ENCODE measurements around the gene ATP1A2. TPM values are rescaled to one million over a fixed set of nuclear protein-coding genes. Genes with fewer than 3 reads are reported as not detected.

ATP1A2 gene
- total and polyA plus RNA-seq, 4 donors: 0.09 to 1.5 (median 0.29) TPM

DNA sequence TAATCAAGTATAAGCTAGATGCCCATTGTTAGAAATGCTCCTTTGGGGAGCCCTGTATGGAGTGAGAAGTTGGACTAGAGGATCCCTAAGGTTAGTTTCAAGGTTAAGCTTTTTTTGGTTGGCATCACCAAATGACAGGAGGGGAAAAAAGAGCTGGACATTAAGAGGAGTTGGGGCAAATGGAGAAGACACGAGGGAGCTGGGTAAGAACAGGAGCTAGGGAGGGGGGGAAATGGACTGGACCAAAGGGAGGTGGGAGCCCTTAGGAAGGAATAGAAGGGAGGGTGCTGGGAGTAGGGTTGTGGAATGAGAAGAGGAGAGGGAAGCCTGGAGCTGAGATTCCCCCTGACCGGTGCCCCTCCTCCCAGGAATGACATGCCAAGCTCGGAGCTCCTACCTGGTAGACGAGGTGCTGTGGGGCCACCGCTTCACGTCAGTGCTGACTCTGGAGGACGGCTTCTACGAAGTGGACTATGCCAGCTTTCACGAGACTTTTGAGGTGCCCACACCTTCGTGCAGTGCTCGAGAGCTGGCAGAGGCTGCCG lies 28.4 kb upstream of the ATP1A2 start (continued):
- TF ChIP-seq, protein P1, sequence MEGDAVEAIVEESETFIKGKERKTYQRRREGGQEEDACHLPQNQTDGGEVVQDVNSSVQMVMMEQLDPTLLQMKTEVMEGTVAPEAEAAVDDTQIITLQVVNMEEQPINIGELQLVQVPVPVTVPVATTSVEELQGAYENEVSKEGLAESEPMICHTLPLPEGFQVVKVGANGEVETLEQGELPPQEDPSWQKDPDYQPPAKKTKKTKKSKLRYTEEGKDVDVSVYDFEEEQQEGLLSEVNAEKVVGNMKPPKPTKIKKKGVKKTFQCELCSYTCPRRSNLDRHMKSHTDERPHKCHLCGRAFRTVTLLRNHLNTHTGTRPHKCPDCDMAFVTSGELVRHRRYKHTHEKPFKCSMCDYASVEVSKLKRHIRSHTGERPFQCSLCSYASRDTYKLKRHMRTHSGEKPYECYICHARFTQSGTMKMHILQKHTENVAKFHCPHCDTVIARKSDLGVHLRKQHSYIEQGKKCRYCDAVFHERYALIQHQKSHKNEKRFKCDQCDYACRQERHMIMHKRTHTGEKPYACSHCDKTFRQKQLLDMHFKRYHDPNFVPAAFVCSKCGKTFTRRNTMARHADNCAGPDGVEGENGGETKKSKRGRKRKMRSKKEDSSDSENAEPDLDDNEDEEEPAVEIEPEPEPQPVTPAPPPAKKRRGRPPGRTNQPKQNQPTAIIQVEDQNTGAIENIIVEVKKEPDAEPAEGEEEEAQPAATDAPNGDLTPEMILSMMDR (IDR thresholded peaks at IDR 0.05; ENCODE audit: low read depth, low read length, missing input control): no peak
- TF ChIP-seq SP1 (IDR thresholded peaks at IDR 0.05): no peak
- TF ChIP-seq HNF4A (conservative IDR thresholded peaks at IDR 0.05): no peak

DNA sequence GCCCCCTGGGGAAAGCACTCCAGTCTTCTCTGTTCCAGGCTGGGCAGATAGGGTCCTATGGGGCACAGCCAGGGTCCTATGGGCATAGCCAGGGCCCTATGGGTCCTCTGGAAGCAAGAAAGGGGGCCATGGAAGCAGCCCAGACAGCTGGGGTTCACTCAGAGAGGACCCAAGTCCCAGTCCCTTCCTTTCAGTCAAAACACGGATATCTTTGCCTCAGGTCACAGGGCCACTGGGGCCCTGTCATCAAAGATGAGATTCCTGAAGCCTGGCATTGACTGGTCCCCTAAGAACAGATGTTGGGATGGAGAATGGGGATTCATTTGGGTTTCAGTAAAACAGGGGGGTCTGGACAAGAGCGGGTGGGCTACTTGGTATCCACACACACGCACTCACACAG lies 25.7 kb upstream of the ATP1A2 start:
- Histone ChIP-seq H3K4me3 (ENCODE audit: low read depth in 1 of 3, low read length in 3 of 3) (no peak overlapping the region), H3K4me1 (ENCODE audit: control insufficient read depth in 4 of 4, insufficient read depth in 4 of 4, low read length in 3 of 4) (peaks cover 11 to 27% (median 21%) of the 10 kb centered on the region in 4 donors), H3K27me3 (ENCODE audit: control insufficient read depth in 4 of 4, insufficient read depth in 4 of 4, low read length in 3 of 4) (no peaks in the 10 kb centered on the region), H3K9me3 (ENCODE audit: control insufficient read depth in 4 of 4, low read length in 3 of 4) (no peaks in the 10 kb centered on the region), H3K9ac (ENCODE audit: low read depth in 1 of 2, low read length in 2 of 2) (no peak overlapping the region), H3K36me3 (ENCODE audit: control insufficient read depth in 4 of 4, insufficient read depth in 3 of 4, low read depth in 1 of 4, low read length in 3 of 4) (peaks cover 0 to 27% (median 14%) of the 10 kb centered on the region in 4 donors), H3K27ac (ENCODE audit: low read depth in 1 of 2, low read length in 2 of 2) (no peak overlapping the region)
- TF ChIP-seq, protein P2, sequence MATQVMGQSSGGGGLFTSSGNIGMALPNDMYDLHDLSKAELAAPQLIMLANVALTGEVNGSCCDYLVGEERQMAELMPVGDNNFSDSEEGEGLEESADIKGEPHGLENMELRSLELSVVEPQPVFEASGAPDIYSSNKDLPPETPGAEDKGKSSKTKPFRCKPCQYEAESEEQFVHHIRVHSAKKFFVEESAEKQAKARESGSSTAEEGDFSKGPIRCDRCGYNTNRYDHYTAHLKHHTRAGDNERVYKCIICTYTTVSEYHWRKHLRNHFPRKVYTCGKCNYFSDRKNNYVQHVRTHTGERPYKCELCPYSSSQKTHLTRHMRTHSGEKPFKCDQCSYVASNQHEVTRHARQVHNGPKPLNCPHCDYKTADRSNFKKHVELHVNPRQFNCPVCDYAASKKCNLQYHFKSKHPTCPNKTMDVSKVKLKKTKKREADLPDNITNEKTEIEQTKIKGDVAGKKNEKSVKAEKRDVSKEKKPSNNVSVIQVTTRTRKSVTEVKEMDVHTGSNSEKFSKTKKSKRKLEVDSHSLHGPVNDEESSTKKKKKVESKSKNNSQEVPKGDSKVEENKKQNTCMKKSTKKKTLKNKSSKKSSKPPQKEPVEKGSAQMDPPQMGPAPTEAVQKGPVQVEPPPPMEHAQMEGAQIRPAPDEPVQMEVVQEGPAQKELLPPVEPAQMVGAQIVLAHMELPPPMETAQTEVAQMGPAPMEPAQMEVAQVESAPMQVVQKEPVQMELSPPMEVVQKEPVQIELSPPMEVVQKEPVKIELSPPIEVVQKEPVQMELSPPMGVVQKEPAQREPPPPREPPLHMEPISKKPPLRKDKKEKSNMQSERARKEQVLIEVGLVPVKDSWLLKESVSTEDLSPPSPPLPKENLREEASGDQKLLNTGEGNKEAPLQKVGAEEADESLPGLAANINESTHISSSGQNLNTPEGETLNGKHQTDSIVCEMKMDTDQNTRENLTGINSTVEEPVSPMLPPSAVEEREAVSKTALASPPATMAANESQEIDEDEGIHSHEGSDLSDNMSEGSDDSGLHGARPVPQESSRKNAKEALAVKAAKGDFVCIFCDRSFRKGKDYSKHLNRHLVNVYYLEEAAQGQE (IDR thresholded peaks at IDR 0.05): no peak
- 91% methylated on average over 3 of the region's 3 CpGs for WGBS
- DNase-seq (ENCODE audit: low spot score): no peak

DNA sequence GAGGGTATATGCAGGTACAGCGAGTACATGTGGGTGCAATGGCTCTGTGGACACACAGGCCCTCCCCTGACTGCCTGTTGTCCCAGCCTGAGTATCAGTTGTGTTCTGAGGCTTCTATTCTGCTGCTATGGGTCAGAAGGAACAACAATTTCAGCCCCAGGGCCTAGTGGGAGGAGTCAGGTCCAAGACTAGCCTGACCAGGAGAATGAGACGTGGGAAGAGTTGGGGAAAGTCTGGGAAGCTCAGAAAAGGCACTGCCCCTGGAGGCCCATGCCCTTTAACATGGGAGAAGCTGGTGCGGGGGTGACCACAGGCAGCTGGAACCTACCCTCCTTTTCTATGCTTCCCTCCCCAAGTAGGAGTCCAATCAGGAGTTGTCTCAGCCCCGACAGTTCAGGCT lies 24.8 kb upstream of the ATP1A2 start:
- TF ChIP-seq GABPA (IDR thresholded peaks at IDR 0.05 in 1 of 2, conservative IDR thresholded peaks at IDR 0.05 in 1 of 2) (no peak), RXRA (IDR thresholded peaks at IDR 0.05) (no peak), FOXA2 (IDR thresholded peaks at IDR 0.05) (no peak), HNF4G (IDR thresholded peaks at IDR 0.05) (no peak), YY1 (IDR thresholded peaks at IDR 0.05) (no peak), HNF4A (conservative IDR thresholded peaks at IDR 0.05) (no peak)
- Histone ChIP-seq H3K9ac (ENCODE audit: low read depth in 1 of 2, low read length in 2 of 2) (no peak overlapping the region), H3K9me3 (ENCODE audit: control insufficient read depth in 4 of 4, low read length in 3 of 4) (no peaks in the 10 kb centered on the region), H3K36me3 (ENCODE audit: control insufficient read depth in 4 of 4, insufficient read depth in 3 of 4, low read depth in 1 of 4, low read length in 3 of 4) (peaks cover 0 to 27% (median 14%) of the 10 kb centered on the region in 4 donors), H3K4me1 (ENCODE audit: control insufficient read depth in 4 of 4, insufficient read depth in 4 of 4, low read length in 3 of 4) (peaks cover 19 to 35% (median 30%) of the 10 kb centered on the region in 4 donors), H3K4me3 (ENCODE audit: low read depth in 1 of 3, low read length in 3 of 3) (no peak overlapping the region), H3K27me3 (ENCODE audit: control insufficient read depth in 4 of 4, insufficient read depth in 4 of 4, low read length in 3 of 4) (no peaks in the 10 kb centered on the region), H3K27ac (ENCODE audit: low read depth in 1 of 2, low read length in 2 of 2) (no peak overlapping the region)
- no peak for DNase-seq (ENCODE audit: low spot score)
- WGBS: 97% methylated on average over 4 of the region's 4 CpGs

DNA sequence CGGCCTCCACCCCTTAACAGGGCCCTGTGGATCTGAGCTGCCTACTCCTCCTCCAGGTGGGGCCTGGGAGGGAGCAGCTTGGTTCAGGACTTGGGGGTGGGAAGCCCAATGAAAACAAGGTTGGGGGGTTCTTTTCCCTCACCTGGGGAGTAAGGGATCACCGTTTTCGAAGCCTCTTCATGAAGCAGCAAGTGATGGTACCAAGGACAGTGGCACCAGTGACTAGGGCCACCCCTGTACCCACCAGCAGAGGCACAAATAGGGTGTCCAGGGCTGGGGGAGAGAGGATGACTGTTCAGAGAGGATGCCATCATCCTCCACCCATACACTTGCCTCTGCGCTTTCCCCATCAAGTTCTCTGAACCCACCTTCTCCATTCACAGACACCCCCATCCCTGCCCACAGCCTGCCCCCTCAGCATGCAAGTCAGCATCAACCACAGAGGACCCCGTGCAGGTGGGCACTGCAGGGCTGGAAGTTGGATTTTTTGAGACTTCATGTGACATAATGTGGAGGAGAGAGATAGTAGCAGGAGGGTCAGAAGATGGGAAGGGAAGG lies 23.8 kb upstream of the ATP1A2 start:
- TF ChIP-seq FOXA2 (IDR thresholded peaks at IDR 0.05) (no peak), TAF1 (conservative IDR thresholded peaks at IDR 0.05) (no peak), GABPA (IDR thresholded peaks at IDR 0.05 in 1 of 2, conservative IDR thresholded peaks at IDR 0.05 in 1 of 2) (no peak)
- TF ChIP-seq, protein P3, sequence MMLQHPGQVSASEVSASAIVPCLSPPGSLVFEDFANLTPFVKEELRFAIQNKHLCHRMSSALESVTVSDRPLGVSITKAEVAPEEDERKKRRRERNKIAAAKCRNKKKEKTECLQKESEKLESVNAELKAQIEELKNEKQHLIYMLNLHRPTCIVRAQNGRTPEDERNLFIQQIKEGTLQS (IDR thresholded peaks at IDR 0.05): no peak
- TF ChIP-seq, protein P2 (IDR thresholded peaks at IDR 0.05): no peak
- DNase-seq (ENCODE audit: low spot score): no peak
- H3K27ac ChIP-seq (ENCODE audit: low read depth in 1 of 2, low read length in 2 of 2): no peak overlapping the region
- H3K4me1 ChIP-seq (ENCODE audit: control insufficient read depth in 4 of 4, insufficient read depth in 4 of 4, low read length in 3 of 4): peaks cover 25 to 45% (median 40%) of the 10 kb centered on the region in 4 donors
- H3K36me3 ChIP-seq (ENCODE audit: control insufficient read depth in 4 of 4, insufficient read depth in 3 of 4, low read depth in 1 of 4, low read length in 3 of 4): peaks cover 0 to 27% (median 14%) of the 10 kb centered on the region in 4 donors
- no peaks in the 10 kb centered on the region for H3K27me3 ChIP-seq (ENCODE audit: control insufficient read depth in 4 of 4, insufficient read depth in 4 of 4, low read length in 3 of 4)
- no peaks in the 10 kb centered on the region for H3K9me3 ChIP-seq (ENCODE audit: control insufficient read depth in 4 of 4, low read length in 3 of 4)
- 98% methylated on average over 5 of the region's 5 CpGs for WGBS
- H3K9ac ChIP-seq (ENCODE audit: low read depth in 1 of 2, low read length in 2 of 2): no peak overlapping the region
- H3K4me3 ChIP-seq (ENCODE audit: low read depth in 1 of 3, low read length in 3 of 3): no peak overlapping the region
